Heart left ventricle (tissue), 16 donors: ENCODE results near the gene RPP14. TPM values are rescaled to one million over a fixed set of nuclear protein-coding genes. Genes with fewer than 3 reads are reported as not detected.
"Not testable (repeated sequence)": the region's sequence is repeated elsewhere in the genome, so short reads cannot be mapped to it uniquely, and the experiment has no call there.

ENCODE experiments used
- ATAC-seq, 4 donors: fragments of 200-7000 bp; cut with Tn5 transposase; one replicate each; pipeline ENCODE4 v1.9.1; 2020 to 2022; ENCODE audit warnings: moderate library complexity in 4 of 4, mild to moderate bottlenecking in 3 of 4, moderate number of reproducible peaks in 1 of 4
- DNase-seq, 5 donors: peaks; one replicate each; pipeline ENCODE4 v3.0.0-alpha.2; 2020
- H3K27ac ChIP-seq, 12 donors: fragments of 200-600 bp; sonication (generic) in 4 of 12; one replicate each; pipeline versions ENCODE4 v1.5.0 to v1.8.0; 2016 to 2022; ENCODE audit warnings: mild to moderate bottlenecking in 2 of 12
- H3K27me3 ChIP-seq, 9 donors: fragments of 200-600 bp; sonication (generic) in 2 of 9; one replicate each; pipeline versions ENCODE4 v1.5.1 to v1.8.0; 2016 to 2022; ENCODE audit warnings: mild to moderate bottlenecking in 3 of 9
- H3K36me3 ChIP-seq, 9 donors: fragments of 200-600 bp; sonication (generic) in 2 of 9; one replicate each; pipeline versions ENCODE4 v1.5.0 to v1.8.0; 2018 to 2022; ENCODE audit warnings: mild to moderate bottlenecking in 2 of 9
- H3K4me1 ChIP-seq, 12 donors: fragments of 200-600 bp; sonication (generic) in 4 of 12; one replicate each; pipeline versions ENCODE4 v1.5.0 to v1.8.0; 2016 to 2022; ENCODE audit warnings: mild to moderate bottlenecking in 3 of 12
- H3K4me3 ChIP-seq, 12 donors: fragments of 200-600 bp; sonication (generic) in 4 of 12; one replicate each; pipeline versions ENCODE4 v1.5.0 to v1.8.0; 2017 to 2022; ENCODE audit warnings: mild to moderate bottlenecking in 9 of 12, moderate library complexity in 4 of 12
- H3K9me3 ChIP-seq, 12 donors: fragments of 200-600 bp; sonication (generic) in 4 of 12; one replicate each; pipeline versions ENCODE4 v1.5.0 to v1.8.0; 2016 to 2022; ENCODE audit warnings: mild to moderate bottlenecking in 1 of 12
- CTCF ChIP-seq, 12 donors: fragments of 200-600 bp; sonication (generic) in 4 of 12; IDR thresholded peaks; one replicate each; pipeline versions ENCODE4 v1.5.0 to v1.8.0; 2018 to 2022; ENCODE audit warnings: antibody characterized with exemption in 12 of 12, mild to moderate bottlenecking in 5 of 12
- POLR2A ChIP-seq, 2 donors: fragments of 450-650 bp; IDR thresholded peaks; one replicate each; pipeline ENCODE4 v1.6.1; 2017; ENCODE audit warnings: antibody characterized with exemption in 2 of 2, mild to moderate bottlenecking in 2 of 2, moderate library complexity in 2 of 2
- WGBS, 4 donors: extraction: QIAGEN DNeasy Blood & Tissue Kit in 2 of 4; methylation state at CpG; one replicate each; pipeline versions ENCODE4 v1.1.5 to v1.1.7; 2013 to 2018; 5-methylcytosine and 5-hydroxymethylcytosine counted together
- intact Hi-C, 10 donors: fragments of 100-400 bp; cut with DNase I; formaldehyde crosslinking; loops; one replicate each; pipeline versions ENCODE4 v1.11.1 to v1.14.2; 2022
- polyA plus RNA-seq, 2 donors: library from polyadenylated mRNA; stranded (reverse); fragments of 200-250 nt; gene quantifications; one replicate each; pipeline ENCODE4 v1.2.3, GENCODE V29; 2013
- total RNA-seq, 9 donors: library from RNA; depleted of rRNA in 2 of 9; stranded (reverse); fragments of >200 nt in 2 of 9; fragmentation: NEBNext Ultra II Directional in 3 of 9; extraction: Animal tissue kit (Norgen Biotek cat#: 25700) in 3 of 9; gene quantifications; one replicate each; pipeline versions ENCODE4 v1.1.0 to v1.2.4, GENCODE V29; 2016 to 2023
- donor health status: ischemic (EF 13 %, LVEDD 7.1; RV severe dilation, severe dysfunction).
- donor health status: healthy with polysubstance abuse.
- donor health status: DM: no; HTN: yes; CAD: no.
- donor health status: DM: no; HTN: no; CAD: no.
- donor health status: ischemic (EF 25% LVEDD 6.9; RV normal size, moderate dysfunction).
- donor health status: ischemic (EF 25% LVEDD 5.7; RV mildly dilated, moderate dysfunction).
- donor health status: healthy.
- donor health status: DM: yes; HTN: yes; CAD: no.
- donor health status: ischemic (EF 35%, LVEDD 5.7; RV mildly dilated, moderate dysfunction).
- donor health status: nonischemic (EF 11% LVEDD 7.7; RV severe dilation, severe dysfunction).
- donor health status: DM: yes; HTN: yes; CAD: no.
- donor health status: PGD.
- donor health status: ischemic (EF 29% LVEDD 5.4; RV normal size, mild dysfunction).
- donor health status: nonischemic (EF 23%, LVEDD 6.1; RV moderate dilation, normal function).

The RPP14 gene
- total and polyA plus RNA-seq, 11 donors = 9.6 to 32.4 (median 24.0) TPM

- H3K4me3 ChIP-seq = no peak overlapping the region
- H3K27me3 ChIP-seq = no peaks in the 10 kb centered on the region
- DNase-seq (no peak), ATAC-seq (no peak)
- H3K4me1 ChIP-seq = no peaks in the 10 kb centered on the region
- no peak overlapping the region for H3K27ac ChIP-seq
- 89 to 97% (median 92%) methylated on average over 6 of the region's 6 CpGs for WGBS, 4 donors
- TF ChIP-seq POLR2A (IDR thresholded peaks at IDR 0.05) (no peak), CTCF (IDR thresholded peaks at IDR 0.05) (no peak)
- H3K9me3 ChIP-seq = no peaks in the 10 kb centered on the region
- intact Hi-C loops = no loop called here
- H3K36me3 ChIP-seq = peaks cover 0 to 47% (median 29%) of the 10 kb centered on the region in 9 donors
Measured at GRCh38 chr3:58260261-58260731, 45.7 kb upstream of the RPP14 start.

GRCh38 chr3:58260733-58261132 is 45.3 kb upstream of the RPP14 start:
- 80 to 86% (median 81%) methylated on average over 6 of the region's 6 CpGs for WGBS, 4 donors

GRCh38 chr3:58261954-58262666 is 43.9 kb upstream of the RPP14 start:
- intact Hi-C loops = no loop called here
- TF ChIP-seq CTCF (IDR thresholded peaks at IDR 0.05) (no peak), POLR2A (IDR thresholded peaks at IDR 0.05) (no peak)

More at GRCh38 chr3:58260733-58261132, 45.3 kb upstream of the RPP14 start:
- no peak overlapping the region for H3K27ac ChIP-seq
- no peaks in the 10 kb centered on the region for H3K9me3 ChIP-seq
- ATAC-seq (no peak), DNase-seq (no peak)
- no peak overlapping the region for H3K4me3 ChIP-seq
- H3K27me3 ChIP-seq = no peaks in the 10 kb centered on the region
- intact Hi-C loops = no loop called here
- peaks cover 0 to 47% (median 29%) of the 10 kb centered on the region in 9 donors for H3K36me3 ChIP-seq
- no peaks in the 10 kb centered on the region for H3K4me1 ChIP-seq
- TF ChIP-seq POLR2A (IDR thresholded peaks at IDR 0.05) (no peak), CTCF (IDR thresholded peaks at IDR 0.05) (no peak)

GRCh38 chr3:58266577-58266976 is 39.5 kb upstream of the RPP14 start:
- H3K36me3 ChIP-seq = peaks cover 0 to 44% (median 20%) of the 10 kb centered on the region in 9 donors
- WGBS, 4 donors = 70 to 83% (median 81%) methylated on average over 1 of the region's 1 CpG
- H3K9me3 ChIP-seq = no peaks in the 10 kb centered on the region
- TF ChIP-seq CTCF (IDR thresholded peaks at IDR 0.05) (no peak), POLR2A (IDR thresholded peaks at IDR 0.05) (no peak)
- intact Hi-C loops = no loop called here
- no peak overlapping the region for H3K27ac ChIP-seq
- DNase-seq = no peak
- no peaks in the 10 kb centered on the region for H3K27me3 ChIP-seq
- ATAC-seq = no peak
- no peak overlapping the region for H3K4me3 ChIP-seq
- peaks cover 0 to under 1% (median 0%) of the 10 kb centered on the region in 12 donors for H3K4me1 ChIP-seq

More at GRCh38 chr3:58261954-58262666, 43.9 kb upstream of the RPP14 start:
- Histone ChIP-seq H3K4me1 (no peaks in the 10 kb centered on the region), H3K27me3 (no peaks in the 10 kb centered on the region), H3K27ac (no peak overlapping the region), H3K4me3 (no peak overlapping the region), H3K36me3 (peaks cover 0 to 40% (median 23%) of the 10 kb centered on the region in 9 donors), H3K9me3 (no peaks in the 10 kb centered on the region)
- no peak for DNase-seq
- WGBS, 4 donors = 89 to 98% (median 93%) methylated on average over 3 of the region's 3 CpGs
- no peak for ATAC-seq

- H3K27me3 ChIP-seq, ATAC-seq, DNase-seq, intact Hi-C loops, H3K9me3 ChIP-seq, H3K4me3 ChIP-seq, H3K27ac ChIP-seq, H3K4me1 ChIP-seq: not testable (repeated sequence)
- peaks cover 0 to 50% (median 20%) of the 10 kb centered on the region in 9 donors for H3K36me3 ChIP-seq
- 97 to 100% (median 99%) methylated on average over 1 of the region's 1 CpG for WGBS, 4 donors
Measured at GRCh38 chr3:58267543-58267942, 38.5 kb upstream of the RPP14 start.
